Epithelial cell of esophagus (primary cell): ENCODE measurements around the gene NFYA.
A peak's percentile ranks its signal among the peaks of the same experiment; 100 is the strongest.

ENCODE experiments used
- DNase-seq: peaks from one replicate; pipeline ENCODE4 v3.0.0; 2010; ENCODE audit warnings: low read depth
- H3K4me3 ChIP-seq: 2 replicates; pipeline ENCODE4 v1.5.1; 2011; ENCODE audit warnings: mild to moderate bottlenecking, low read length, control low read depth
- TF ChIP-seq, protein P1 (sequence below): IDR thresholded peaks from 2 replicates; pipeline ENCODE4 v1.5.1; 2011; ENCODE audit warnings: low read depth, mild to moderate bottlenecking, low read length, control low read depth, inconsistent platforms; ENCODE audit not compliant: insufficient read depth; ENCODE audit errors: missing control alignments

NFYA gene

DNA sequence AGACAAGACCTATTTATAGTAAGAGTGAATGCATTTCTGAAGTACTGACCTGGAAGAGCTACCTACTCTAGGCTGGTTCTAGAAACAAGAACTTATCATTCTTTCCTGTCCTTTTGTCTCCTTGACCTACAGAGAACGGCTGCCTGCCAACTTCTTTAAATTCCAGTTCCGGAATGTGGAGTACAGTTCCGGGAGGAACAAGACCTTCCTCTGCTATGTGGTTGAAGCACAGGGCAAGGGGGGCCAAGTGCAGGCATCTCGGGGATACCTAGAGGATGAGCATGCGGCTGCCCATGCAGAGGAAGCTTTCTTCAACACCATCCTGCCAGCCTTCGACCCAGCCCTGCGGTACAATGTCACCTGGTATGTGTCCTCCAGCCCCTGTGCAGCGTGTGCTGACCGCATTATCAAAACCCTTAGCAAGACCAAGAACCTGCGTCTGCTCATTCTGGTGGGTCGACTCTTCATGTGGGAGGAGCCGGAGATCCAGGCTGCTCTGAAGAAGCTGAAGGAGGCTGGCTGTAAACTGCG is 11.5 kb upstream of the NFYA start:
- TF ChIP-seq, protein P1, sequence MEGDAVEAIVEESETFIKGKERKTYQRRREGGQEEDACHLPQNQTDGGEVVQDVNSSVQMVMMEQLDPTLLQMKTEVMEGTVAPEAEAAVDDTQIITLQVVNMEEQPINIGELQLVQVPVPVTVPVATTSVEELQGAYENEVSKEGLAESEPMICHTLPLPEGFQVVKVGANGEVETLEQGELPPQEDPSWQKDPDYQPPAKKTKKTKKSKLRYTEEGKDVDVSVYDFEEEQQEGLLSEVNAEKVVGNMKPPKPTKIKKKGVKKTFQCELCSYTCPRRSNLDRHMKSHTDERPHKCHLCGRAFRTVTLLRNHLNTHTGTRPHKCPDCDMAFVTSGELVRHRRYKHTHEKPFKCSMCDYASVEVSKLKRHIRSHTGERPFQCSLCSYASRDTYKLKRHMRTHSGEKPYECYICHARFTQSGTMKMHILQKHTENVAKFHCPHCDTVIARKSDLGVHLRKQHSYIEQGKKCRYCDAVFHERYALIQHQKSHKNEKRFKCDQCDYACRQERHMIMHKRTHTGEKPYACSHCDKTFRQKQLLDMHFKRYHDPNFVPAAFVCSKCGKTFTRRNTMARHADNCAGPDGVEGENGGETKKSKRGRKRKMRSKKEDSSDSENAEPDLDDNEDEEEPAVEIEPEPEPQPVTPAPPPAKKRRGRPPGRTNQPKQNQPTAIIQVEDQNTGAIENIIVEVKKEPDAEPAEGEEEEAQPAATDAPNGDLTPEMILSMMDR = no peak
- DNase-seq = no peak
- H3K4me3 ChIP-seq = no peak overlapping the region

DNA sequence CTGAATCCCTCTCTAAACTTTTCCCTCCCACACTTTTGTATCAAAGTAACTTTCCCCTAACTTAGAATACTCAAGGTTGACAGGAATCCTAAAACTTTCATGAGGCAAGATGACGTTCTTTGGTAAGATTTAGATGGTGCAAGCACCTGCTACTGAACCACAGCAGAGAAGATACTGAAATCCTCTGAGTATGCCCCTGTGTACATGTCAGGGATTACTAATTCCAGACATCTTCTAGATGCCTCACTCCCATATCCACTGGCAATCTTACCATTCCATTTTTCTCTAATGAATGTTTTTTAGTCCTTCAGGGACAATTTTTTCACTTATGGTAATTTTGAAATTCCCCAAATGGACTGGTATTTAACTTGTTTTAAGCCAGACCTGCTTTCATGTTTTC is 10.7 kb upstream of the NFYA start:
- H3K4me3 ChIP-seq = no peak overlapping the region
- TF ChIP-seq, protein P1 = no peak
- DNase-seq = no peak

DNA sequence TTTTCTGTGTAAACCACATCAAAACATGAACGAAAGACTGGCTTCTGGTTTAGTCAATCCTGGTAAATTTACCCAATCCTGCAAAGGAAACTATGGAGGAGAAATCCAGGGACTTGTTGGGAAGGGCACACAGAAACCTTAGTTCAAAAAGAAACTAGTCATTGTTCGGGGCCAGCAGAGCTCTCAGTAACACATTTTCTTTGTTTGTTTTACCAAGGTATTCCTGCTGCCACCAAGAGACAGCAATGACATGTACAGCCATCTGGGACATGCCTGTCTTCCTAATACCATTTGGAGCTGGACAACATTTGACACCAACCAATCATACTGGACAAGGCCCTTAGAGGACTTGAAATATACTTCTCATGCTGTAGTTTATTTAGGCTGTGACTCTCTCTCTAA is 8.9 kb upstream of the NFYA start:
- no peak overlapping the region for H3K4me3 ChIP-seq
- TF ChIP-seq, protein P1 = no peak
- DNase-seq = no peak

DNA sequence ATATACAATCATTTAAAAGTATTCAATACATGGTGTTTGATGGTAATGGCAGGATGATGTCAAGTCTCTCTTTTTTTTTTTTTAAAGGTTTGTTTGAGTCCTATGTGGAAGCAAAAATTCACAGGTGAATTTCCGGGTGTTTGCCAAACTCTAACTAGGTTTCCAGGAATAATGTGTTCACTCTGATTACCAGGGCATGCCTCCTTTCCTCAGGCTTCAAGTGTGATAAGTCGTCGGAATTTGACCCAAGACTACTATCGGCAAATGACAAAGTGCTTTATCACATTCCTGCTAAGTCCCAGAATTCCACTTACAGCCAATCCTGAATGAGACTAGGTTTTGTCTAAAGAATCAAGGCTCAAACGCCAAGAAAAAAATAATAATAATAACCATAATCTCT is 7.9 kb upstream of the NFYA start:
- TF ChIP-seq, protein P1 = no peak
- H3K4me3 ChIP-seq = no peak overlapping the region
- no peak for DNase-seq

DNA sequence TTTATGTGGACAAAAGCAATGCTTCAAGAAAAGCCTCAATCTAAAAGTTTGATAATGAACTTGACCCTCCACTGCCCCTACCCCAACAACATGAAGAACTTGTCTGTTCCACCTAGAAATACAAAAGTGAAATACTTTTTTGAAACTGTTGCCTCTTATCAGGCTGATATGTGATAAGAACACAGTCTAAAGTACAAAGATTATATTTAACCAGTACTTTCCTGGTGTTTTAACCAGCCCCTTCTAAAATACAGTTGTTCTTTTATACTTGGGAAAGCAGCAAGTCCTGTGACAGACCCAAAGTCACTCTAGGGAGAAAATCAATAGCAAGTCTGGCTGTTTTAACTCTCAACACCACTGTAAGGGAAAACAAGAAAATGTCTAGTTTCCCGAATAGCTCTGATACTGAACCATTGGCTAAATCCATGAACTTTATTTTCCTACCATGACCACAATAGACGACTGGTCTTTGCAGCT is 7.2 kb upstream of the NFYA start:
- H3K4me3 ChIP-seq = no peak overlapping the region
- TF ChIP-seq, protein P1 = no peak
- no peak for DNase-seq

DNA sequence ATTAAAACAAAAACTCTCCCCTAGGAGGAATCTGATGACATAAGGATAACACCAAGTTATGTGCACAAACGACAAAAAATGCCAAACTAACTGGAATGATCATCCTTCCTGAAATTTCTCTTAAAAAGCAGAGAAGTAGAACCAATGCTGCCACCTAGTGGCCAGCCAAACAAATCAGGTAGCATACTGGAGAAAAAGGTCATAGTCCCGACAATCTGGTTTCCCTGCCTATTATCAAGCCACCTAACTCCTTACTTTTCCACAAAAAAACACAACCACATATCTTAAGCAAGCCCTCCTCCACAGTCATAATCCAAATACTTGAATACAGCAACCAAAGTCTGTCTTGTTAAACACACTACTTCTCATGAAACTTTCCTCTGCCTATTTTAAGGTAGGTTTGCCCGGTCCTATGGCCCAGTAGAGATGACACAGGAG is 5.9 kb upstream of the NFYA start:
- no peak overlapping the region for H3K4me3 ChIP-seq
- TF ChIP-seq, protein P1 = peak; percentile 83

DNA sequence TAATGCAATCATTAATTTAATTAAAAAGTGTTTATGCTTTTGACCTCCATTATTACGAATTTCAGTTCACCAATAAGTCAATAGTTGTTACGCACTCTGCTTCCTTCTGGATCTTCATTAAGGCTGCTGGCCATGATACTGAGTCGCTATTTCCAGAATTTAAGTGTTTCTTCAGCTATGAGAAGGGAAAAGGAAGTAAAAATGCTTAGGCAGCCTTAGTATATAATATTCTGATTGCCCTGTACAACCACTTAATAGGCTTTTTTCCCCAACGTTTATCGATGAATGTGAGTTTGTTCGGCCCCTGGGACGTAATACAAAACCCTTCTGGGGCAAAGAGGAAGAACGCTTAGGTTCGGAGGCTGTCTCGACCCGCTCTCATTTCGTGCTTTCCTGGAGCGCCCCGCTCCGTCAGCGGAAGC is 1.3 kb upstream of the NFYA start:
- no peak for DNase-seq
- TF ChIP-seq, protein P1 = peak; percentile 14
- H3K4me3 ChIP-seq = peak overlapping the region; percentile 81

More for the DNA sequence above, 5.9 kb upstream of the NFYA start:
- DNase-seq = peak; percentile 86
